ENCODE measurements around the gene ZWILCH.

The ZWILCH gene

GRCh38 chr15:66595931-66596545 lies 90.9 kb downstream of the ZWILCH start:
- no peaks in the 10 kb centered on the region for H3K27me3 ChIP-seq (ENCODE audit: insufficient read depth, low read depth, severe bottlenecking)
- no peaks in the 10 kb centered on the region for H3K36me3 ChIP-seq
- DNase-seq, result no peak
- H3K27ac ChIP-seq, result no peak overlapping the region
- TF ChIP-seq, protein P1, sequence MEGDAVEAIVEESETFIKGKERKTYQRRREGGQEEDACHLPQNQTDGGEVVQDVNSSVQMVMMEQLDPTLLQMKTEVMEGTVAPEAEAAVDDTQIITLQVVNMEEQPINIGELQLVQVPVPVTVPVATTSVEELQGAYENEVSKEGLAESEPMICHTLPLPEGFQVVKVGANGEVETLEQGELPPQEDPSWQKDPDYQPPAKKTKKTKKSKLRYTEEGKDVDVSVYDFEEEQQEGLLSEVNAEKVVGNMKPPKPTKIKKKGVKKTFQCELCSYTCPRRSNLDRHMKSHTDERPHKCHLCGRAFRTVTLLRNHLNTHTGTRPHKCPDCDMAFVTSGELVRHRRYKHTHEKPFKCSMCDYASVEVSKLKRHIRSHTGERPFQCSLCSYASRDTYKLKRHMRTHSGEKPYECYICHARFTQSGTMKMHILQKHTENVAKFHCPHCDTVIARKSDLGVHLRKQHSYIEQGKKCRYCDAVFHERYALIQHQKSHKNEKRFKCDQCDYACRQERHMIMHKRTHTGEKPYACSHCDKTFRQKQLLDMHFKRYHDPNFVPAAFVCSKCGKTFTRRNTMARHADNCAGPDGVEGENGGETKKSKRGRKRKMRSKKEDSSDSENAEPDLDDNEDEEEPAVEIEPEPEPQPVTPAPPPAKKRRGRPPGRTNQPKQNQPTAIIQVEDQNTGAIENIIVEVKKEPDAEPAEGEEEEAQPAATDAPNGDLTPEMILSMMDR (IDR thresholded peaks at IDR 0.05; ENCODE audit: low read depth, low read length), result no peak
- H3K4me3 ChIP-seq (ENCODE audit: low read depth, low read length), result no peak overlapping the region
- H3K9me3 ChIP-seq (ENCODE audit: severe bottlenecking), result no peaks in the 10 kb centered on the region

- DNase-seq, result no peak
Measured at GRCh38 chr15:66598095-66598815, 93.1 kb downstream of the ZWILCH start.

More at GRCh38 chr15:66598095-66598815, 93.1 kb downstream of the ZWILCH start:
- Histone ChIP-seq H3K27me3 (ENCODE audit: insufficient read depth, low read depth, severe bottlenecking) (no peaks in the 10 kb centered on the region), H3K27ac (no peak overlapping the region), H3K36me3 (no peaks in the 10 kb centered on the region), H3K4me3 (ENCODE audit: low read depth, low read length) (no peak overlapping the region), H3K9me3 (ENCODE audit: severe bottlenecking) (no peaks in the 10 kb centered on the region)
- TF ChIP-seq, protein P1 (IDR thresholded peaks at IDR 0.05; ENCODE audit: low read depth, low read length), result no peak

Data from WERI-Rb-1 (cell line).